PC-3 (cell line): ENCODE data around the gene MFNG.

Experiments
- EZH2 ChIP-seq: fragments of 300-600 bp; sonication (generic); IDR thresholded peaks from one replicate; pipeline ENCODE4 v1.6.1; 2017; ENCODE audit warnings: antibody characterized with exemption, mild to moderate bottlenecking, low read length; ENCODE audit not compliant: unreplicated experiment
- EZH2phosphoT487 ChIP-seq: fragments of 300-600 bp; sonication (generic); IDR thresholded peaks from 2 replicates; pipeline ENCODE4 v1.6.1; 2018; ENCODE audit warnings: mild to moderate bottlenecking, antibody characterized with exemption, low read length, borderline replicate concordance
- TF ChIP-seq, protein P1 (sequence below): fragments of 300-600 bp; sonication (generic); conservative IDR thresholded peaks from 2 replicates; pipeline ENCODE4 v1.5.1; 2017; ENCODE audit warnings: antibody characterized with exemption, low read depth, mild to moderate bottlenecking, low read length

DNA sequence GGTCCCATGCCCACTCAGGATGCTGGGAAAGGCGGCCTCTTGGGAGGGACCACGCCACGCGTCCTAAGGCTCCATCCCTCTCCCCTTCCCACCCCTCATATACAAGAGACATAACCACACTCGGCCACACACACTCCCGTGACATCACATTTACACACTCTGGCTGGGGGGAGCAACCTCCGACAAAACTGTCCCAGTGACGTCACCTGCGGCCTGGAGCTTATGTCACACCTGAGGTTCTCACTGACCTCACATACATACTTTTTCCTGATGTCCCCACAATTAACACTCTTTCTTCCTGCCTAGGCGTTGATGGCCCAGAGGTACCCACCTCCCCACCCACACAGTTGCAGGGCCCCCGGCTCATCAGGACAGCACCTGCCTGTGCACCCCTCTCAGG, 60.8 kb downstream of the MFNG start:
- TF ChIP-seq, protein P1, sequence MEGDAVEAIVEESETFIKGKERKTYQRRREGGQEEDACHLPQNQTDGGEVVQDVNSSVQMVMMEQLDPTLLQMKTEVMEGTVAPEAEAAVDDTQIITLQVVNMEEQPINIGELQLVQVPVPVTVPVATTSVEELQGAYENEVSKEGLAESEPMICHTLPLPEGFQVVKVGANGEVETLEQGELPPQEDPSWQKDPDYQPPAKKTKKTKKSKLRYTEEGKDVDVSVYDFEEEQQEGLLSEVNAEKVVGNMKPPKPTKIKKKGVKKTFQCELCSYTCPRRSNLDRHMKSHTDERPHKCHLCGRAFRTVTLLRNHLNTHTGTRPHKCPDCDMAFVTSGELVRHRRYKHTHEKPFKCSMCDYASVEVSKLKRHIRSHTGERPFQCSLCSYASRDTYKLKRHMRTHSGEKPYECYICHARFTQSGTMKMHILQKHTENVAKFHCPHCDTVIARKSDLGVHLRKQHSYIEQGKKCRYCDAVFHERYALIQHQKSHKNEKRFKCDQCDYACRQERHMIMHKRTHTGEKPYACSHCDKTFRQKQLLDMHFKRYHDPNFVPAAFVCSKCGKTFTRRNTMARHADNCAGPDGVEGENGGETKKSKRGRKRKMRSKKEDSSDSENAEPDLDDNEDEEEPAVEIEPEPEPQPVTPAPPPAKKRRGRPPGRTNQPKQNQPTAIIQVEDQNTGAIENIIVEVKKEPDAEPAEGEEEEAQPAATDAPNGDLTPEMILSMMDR: no peak
- no peak for TF ChIP-seq EZH2phosphoT487
- no peak for TF ChIP-seq EZH2
